ENCODE results near the gene TTLL11. TPM values are rescaled to one million over a fixed set of nuclear protein-coding genes. Genes with fewer than 3 reads are reported as not detected.

Gene TTLL11
- total and polyA plus RNA-seq, 2 experiments from 2014 or later: 4.7 to 6.7 TPM

DNA sequence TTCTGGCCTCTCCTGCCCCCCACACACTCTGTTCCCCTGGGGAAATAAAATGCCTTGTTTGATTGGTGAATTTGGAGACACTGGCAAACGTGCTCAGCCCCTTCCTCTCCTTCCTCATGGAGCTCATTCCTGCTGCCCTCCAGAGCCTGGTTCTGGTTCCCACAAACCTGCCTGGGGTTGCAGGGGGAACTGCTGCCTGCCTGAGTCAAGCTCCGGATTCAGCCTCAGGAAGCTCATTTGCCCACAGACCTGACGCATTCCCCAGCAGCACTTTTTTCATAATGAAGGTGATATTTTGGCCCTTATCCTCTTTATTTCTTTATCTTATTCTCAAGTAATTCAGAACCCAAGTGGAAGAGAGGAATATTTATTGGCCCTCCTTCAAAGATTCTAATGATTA lies 140.5 kb downstream of the TTLL11 start:
- no peak for DNase-seq (ENCODE audit: low read depth in 1 of 2, low spot score in 1 of 2)
- no peaks in the 10 kb centered on the region for H3K27me3 ChIP-seq
- no peak overlapping the region for H3K27ac ChIP-seq
- H3K36me3 ChIP-seq: no peaks in the 10 kb centered on the region
- no peak overlapping the region for H3K4me3 ChIP-seq
- no peaks in the 10 kb centered on the region for H3K4me1 ChIP-seq (ENCODE audit: low read depth)
- TF ChIP-seq, protein P1, sequence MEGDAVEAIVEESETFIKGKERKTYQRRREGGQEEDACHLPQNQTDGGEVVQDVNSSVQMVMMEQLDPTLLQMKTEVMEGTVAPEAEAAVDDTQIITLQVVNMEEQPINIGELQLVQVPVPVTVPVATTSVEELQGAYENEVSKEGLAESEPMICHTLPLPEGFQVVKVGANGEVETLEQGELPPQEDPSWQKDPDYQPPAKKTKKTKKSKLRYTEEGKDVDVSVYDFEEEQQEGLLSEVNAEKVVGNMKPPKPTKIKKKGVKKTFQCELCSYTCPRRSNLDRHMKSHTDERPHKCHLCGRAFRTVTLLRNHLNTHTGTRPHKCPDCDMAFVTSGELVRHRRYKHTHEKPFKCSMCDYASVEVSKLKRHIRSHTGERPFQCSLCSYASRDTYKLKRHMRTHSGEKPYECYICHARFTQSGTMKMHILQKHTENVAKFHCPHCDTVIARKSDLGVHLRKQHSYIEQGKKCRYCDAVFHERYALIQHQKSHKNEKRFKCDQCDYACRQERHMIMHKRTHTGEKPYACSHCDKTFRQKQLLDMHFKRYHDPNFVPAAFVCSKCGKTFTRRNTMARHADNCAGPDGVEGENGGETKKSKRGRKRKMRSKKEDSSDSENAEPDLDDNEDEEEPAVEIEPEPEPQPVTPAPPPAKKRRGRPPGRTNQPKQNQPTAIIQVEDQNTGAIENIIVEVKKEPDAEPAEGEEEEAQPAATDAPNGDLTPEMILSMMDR (IDR thresholded peaks at IDR 0.05; ENCODE audit: low read depth, low read length): no peak
- no peaks in the 10 kb centered on the region for H3K9me3 ChIP-seq (ENCODE audit: low read depth)

DNA sequence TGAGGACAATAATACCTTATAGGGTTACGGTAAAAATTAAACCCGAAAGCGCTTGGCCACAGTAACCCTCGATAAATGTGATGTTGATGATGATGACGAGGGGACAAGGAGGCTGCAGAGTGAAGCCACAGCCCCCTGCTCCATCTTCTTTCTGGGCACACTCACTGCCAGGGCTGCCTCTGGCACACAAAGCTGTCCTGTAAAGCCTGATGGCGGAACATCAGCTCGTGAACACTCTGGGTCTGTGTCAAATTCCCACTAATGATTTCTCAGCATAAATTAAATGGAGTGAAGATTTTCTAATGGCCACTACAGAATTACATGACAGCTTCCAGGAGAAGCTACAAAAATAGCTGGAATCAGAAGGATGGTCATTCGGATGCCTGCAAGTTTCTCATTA lies 142.2 kb downstream of the TTLL11 start:
- no peaks in the 10 kb centered on the region for H3K27me3 ChIP-seq
- no peak overlapping the region for H3K4me3 ChIP-seq
- H3K4me1 ChIP-seq (ENCODE audit: low read depth): no peaks in the 10 kb centered on the region
- TF ChIP-seq, protein P1 (IDR thresholded peaks at IDR 0.05; ENCODE audit: low read depth, low read length): no peak
- no peak overlapping the region for H3K27ac ChIP-seq
- no peaks in the 10 kb centered on the region for H3K36me3 ChIP-seq
- H3K9me3 ChIP-seq (ENCODE audit: low read depth): no peaks in the 10 kb centered on the region
- DNase-seq (ENCODE audit: low read depth in 1 of 2, low spot score in 1 of 2): no peak

GRCh38 chr9:121950441-121950840 lies 142.7 kb downstream of the TTLL11 start:
- no peaks in the 10 kb centered on the region for H3K36me3 ChIP-seq
- no peak overlapping the region for H3K4me3 ChIP-seq
- DNase-seq (ENCODE audit: low read depth in 1 of 2, low spot score in 1 of 2): no peak
- no peaks in the 10 kb centered on the region for H3K9me3 ChIP-seq (ENCODE audit: low read depth)
- TF ChIP-seq, protein P1 (IDR thresholded peaks at IDR 0.05; ENCODE audit: low read depth, low read length): no peak
- no peaks in the 10 kb centered on the region for H3K4me1 ChIP-seq (ENCODE audit: low read depth)
- H3K27ac ChIP-seq: no peak overlapping the region
- H3K27me3 ChIP-seq: no peaks in the 10 kb centered on the region

DNA sequence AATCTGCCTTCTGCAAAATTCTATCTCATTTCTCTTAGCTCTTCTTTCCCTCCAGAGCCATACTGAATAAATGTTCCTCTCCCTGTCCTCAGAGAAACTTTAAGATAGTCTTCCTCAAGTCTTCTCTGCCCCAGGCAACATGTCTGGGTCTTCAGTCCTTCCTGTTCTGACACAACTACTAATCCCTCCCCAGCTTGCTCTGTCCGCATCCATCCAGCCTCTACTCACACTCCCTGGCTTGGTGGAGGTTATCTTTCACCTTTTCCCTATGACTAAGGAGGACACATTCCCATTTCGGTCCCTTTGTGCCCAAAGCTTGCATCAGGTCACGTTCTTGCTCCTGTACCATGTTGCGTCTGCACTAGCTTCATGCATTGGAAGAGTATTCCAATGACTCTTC lies 143.3 kb downstream of the TTLL11 start:
- DNase-seq (ENCODE audit: low read depth in 1 of 2, low spot score in 1 of 2): no peak

DNA sequence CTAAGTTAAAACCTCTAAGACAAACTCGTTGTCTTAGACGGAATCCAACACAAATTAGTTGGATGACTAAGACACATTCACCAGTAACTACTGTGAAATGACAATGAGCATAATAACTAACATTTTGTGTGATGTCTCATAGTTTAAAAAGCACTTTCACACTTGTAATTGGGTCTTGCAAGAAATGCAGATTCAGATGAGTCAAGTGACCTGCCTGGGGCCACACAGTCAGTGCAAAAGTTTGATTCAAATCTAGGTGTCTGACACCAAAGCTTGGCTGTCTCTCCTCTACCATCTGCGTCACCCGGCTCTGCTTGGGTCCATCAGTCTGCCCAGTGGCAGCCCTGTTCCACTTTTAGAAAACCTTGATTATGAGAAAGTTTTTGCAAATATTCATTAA lies 143.7 kb downstream of the TTLL11 start:
- no peak overlapping the region for H3K4me3 ChIP-seq
- H3K27me3 ChIP-seq: no peaks in the 10 kb centered on the region
- H3K9me3 ChIP-seq (ENCODE audit: low read depth): no peaks in the 10 kb centered on the region
- no peaks in the 10 kb centered on the region for H3K4me1 ChIP-seq (ENCODE audit: low read depth)
- H3K27ac ChIP-seq: no peak overlapping the region
- TF ChIP-seq, protein P1 (IDR thresholded peaks at IDR 0.05; ENCODE audit: low read depth, low read length): no peak
- no peaks in the 10 kb centered on the region for H3K36me3 ChIP-seq
- DNase-seq (ENCODE audit: low read depth in 1 of 2, low spot score in 1 of 2): no peak

More for the DNA sequence above, 143.3 kb downstream of the TTLL11 start:
- Histone ChIP-seq H3K9me3 (ENCODE audit: low read depth) (no peaks in the 10 kb centered on the region), H3K36me3 (no peaks in the 10 kb centered on the region), H3K27ac (no peak overlapping the region), H3K4me1 (ENCODE audit: low read depth) (no peaks in the 10 kb centered on the region), H3K27me3 (no peaks in the 10 kb centered on the region), H3K4me3 (no peak overlapping the region)
- TF ChIP-seq, protein P1 (IDR thresholded peaks at IDR 0.05; ENCODE audit: low read depth, low read length): no peak

DNA sequence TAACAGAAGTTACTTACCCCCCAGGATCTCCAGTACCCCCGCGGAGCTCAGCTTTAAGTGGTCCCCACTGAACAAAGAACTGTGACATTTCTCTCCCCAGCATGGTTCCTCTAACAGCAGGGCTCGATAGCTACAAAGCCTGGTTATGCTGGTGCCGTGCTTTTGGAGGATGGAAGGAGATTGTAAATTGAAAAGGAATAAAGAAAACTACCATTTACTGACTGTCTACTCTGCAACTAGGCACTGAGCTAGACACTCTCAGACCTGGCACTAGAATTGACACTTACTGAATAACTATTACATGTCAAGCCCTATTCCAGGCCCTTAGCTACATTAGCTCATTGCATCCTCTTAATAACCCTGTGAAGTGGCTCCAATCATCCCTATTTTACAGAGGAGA lies 145.3 kb downstream of the TTLL11 start:
- Histone ChIP-seq H3K4me3 (no peak overlapping the region), H3K4me1 (ENCODE audit: low read depth) (no peaks in the 10 kb centered on the region), H3K9me3 (ENCODE audit: low read depth) (no peaks in the 10 kb centered on the region), H3K36me3 (no peaks in the 10 kb centered on the region), H3K27me3 (no peaks in the 10 kb centered on the region), H3K27ac (no peak overlapping the region)
- TF ChIP-seq, protein P1 (IDR thresholded peaks at IDR 0.05; ENCODE audit: low read depth, low read length): no peak
- no peak for DNase-seq (ENCODE audit: low read depth in 1 of 2, low spot score in 1 of 2)

Data from cardiac muscle cell (in vitro differentiated cells and primary cell).